HG03196 (cell line): ENCODE measurements around the gene CAMSAP1.

ENCODE experiments used
- ATAC-seq: cut with Tn5 transposase; IDR thresholded peaks from one replicate; pipeline ENCODE4 v1.9.1; 2021; ENCODE audit not compliant: unreplicated experiment

Gene CAMSAP1

GRCh38 chr9:135761845-135762168 lies 145.5 kb downstream of the CAMSAP1 start:
- no peak for ATAC-seq

- ATAC-seq = no peak
These were observed 146.0 kb downstream of the CAMSAP1 start for GRCh38 chr9:135761150-135761844.

GRCh38 chr9:135760465-135760864 lies 146.9 kb downstream of the CAMSAP1 start:
- ATAC-seq = no peak

GRCh38 chr9:135759676-135760300 lies 147.6 kb downstream of the CAMSAP1 start:
- ATAC-seq = no peak

- ATAC-seq = no peak
These were observed 148.5 kb downstream of the CAMSAP1 start for GRCh38 chr9:135758870-135759269.
